ENCODE measurements around the gene DUSP1.
A peak's percentile ranks its signal among the peaks of the same experiment; 100 is the strongest.

Gene DUSP1

GRCh38 chr5:172782169-172783039 is 11.4 kb upstream of the DUSP1 start:
- DNase-seq, result no peak

GRCh38 chr5:172779691-172780341 is 8.8 kb upstream of the DUSP1 start:
- no peak for DNase-seq

GRCh38 chr5:172777881-172778814 is 7.2 kb upstream of the DUSP1 start:
- no peak for DNase-seq

- DNase-seq, result no peak
Observed at GRCh38 chr5:172776235-172776594, 5.2 kb upstream of the DUSP1 start.

GRCh38 chr5:172775326-172776234 is 4.6 kb upstream of the DUSP1 start:
- no peak for DNase-seq

GRCh38 chr5:172774561-172775315 is 3.7 kb upstream of the DUSP1 start:
- no peak for DNase-seq

- no peak for DNase-seq
Observed at GRCh38 chr5:172773481-172774469, 2.8 kb upstream of the DUSP1 start.

GRCh38 chr5:172772112-172772906 is 1.3 kb upstream of the DUSP1 start:
- peak; percentile 93 for DNase-seq

GRCh38 chr5:172771439-172772111 is 580 bp upstream of the DUSP1 start:
- peak; percentile 94 for DNase-seq

- no peak for DNase-seq
Observed at GRCh38 chr5:172770374-172770674, 671 bp downstream of the DUSP1 start.

- peak; percentile 86 for DNase-seq
Observed at GRCh38 chr5:172769616-172770373, 1.2 kb downstream of the DUSP1 start.

GRCh38 chr5:172769342-172769615 is 1.7 kb downstream of the DUSP1 start:
- no peak for DNase-seq

- DNase-seq, result no peak
Observed at GRCh38 chr5:172768573-172769341, 2.2 kb downstream of the DUSP1 start.

GRCh38 chr5:172768098-172768572 is 2.9 kb downstream of the DUSP1 start:
- no peak for DNase-seq

- peak; percentile 74 for DNase-seq
Observed at GRCh38 chr5:172766287-172767108, 4.5 kb downstream of the DUSP1 start.

GRCh38 chr5:172765766-172766286 is 5.2 kb downstream of the DUSP1 start:
- no peak for DNase-seq

Measured in right kidney (tissue), 1 donor.